Activated CD4-positive, alpha-beta T cell treated with anti-CD3 and anti-CD28 coated beads, Interleukin-2, amount 10 ng/mL, durations not matched to agents 7 days and 5 days (primary cell): ENCODE measurements around the gene TMEM196. TPM values are rescaled to one million over a fixed set of nuclear protein-coding genes. Genes with fewer than 3 reads are reported as not detected.

Experiments used
- CTCF ChIA-PET: fragments of 350-600 bp; sonication (Branson Sonifier 250); formaldehyde crosslinking; loops from one replicate; lab custom pipeline; 2021; ENCODE audit warnings: antibody characterized with exemption; lab: Charles Lee
- POLR2A ChIA-PET: fragments of 350-600 bp; sonication (Branson Sonifier 250); formaldehyde crosslinking; loops from one replicate; lab custom pipeline; 2021; ENCODE audit warnings: antibody characterized with exemption; lab: Charles Lee
- DNase-seq: peaks from one replicate; pipeline ENCODE4 v3.0.0-alpha.2; 2020
- H3K27ac Mint-ChIP-seq: one replicate; pipeline ENCODE4 v1.8.0; 2021; ENCODE audit warnings: mild to moderate bottlenecking, moderate library complexity, mixed read lengths
- H3K27me3 Mint-ChIP-seq: one replicate; pipeline ENCODE4 v1.8.0; 2021; ENCODE audit warnings: mixed read lengths
- H3K36me3 Mint-ChIP-seq: one replicate; pipeline ENCODE4 v1.8.0; 2021; ENCODE audit warnings: low read depth, mixed read lengths
- H3K4me1 Mint-ChIP-seq: one replicate; pipeline ENCODE4 v1.8.0; 2021; ENCODE audit warnings: mixed read lengths
- H3K4me3 Mint-ChIP-seq: one replicate; pipeline ENCODE4 v1.8.0; 2021; ENCODE audit warnings: mild to moderate bottlenecking, moderate library complexity, mixed read lengths
- H3K9me3 Mint-ChIP-seq: one replicate; pipeline ENCODE4 v1.8.0; 2021; ENCODE audit warnings: mixed read lengths
- total RNA-seq, 2 experiments: library from RNA; stranded (reverse); gene quantifications; one replicate each; pipeline ENCODE4 v1.2.3, GENCODE V29; 2021

The TMEM196 gene
- total RNA-seq, result not detected

GRCh38 chr7:19772841-19773760 lies at the start of gene TMEM196:
TMEM196 (minus strand) TSS chr7:19773617; CDS start chr7:19772696, 921 bp downstream.
- Mint-ChIP-seq H3K9me3 (no peaks in the 10 kb centered on the region), H3K36me3 (no peaks in the 10 kb centered on the region), H3K4me3 (no peak within 1 kb of the TSS), H3K27ac (no peak within 1 kb of the TSS), H3K27me3 (peaks cover 31% of the 10 kb centered on the region), H3K4me1 (peaks cover 6% of the 10 kb centered on the region)
- no peak for DNase-seq
- POLR2A ChIA-PET, result no interaction called here
- CTCF ChIA-PET, result no interaction called here

- Mint-ChIP-seq H3K4me3 (no peak overlapping the region), H3K27me3 (no peaks in the 10 kb centered on the region), H3K27ac (no peak overlapping the region), H3K4me1 (no peaks in the 10 kb centered on the region), H3K9me3 (no peaks in the 10 kb centered on the region), H3K36me3 (no peaks in the 10 kb centered on the region)
- DNase-seq, result no peak
- ChIA-PET CTCF (no interaction called here), POLR2A (no interaction called here)
Observed at GRCh38 chr7:19816128-19816527, 42.7 kb upstream of the TMEM196 start.

DNA sequence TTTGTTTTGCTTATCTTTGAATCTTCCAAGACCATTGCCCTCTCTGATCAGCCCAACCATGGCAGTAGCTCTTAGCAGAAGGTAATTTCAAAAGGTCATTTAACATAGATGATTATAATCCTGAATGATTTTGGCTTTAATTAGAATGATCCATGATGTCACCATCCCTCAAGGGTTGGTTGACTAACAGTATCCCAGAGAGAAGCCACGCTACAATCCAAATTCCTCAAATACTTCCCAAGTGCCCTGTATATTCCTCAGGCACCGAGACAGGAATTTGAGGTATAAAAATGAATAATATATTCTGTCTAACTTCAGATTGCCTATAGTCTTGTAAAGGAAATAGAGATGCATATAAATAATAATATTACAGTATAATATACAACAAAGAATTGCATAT lies 42.1 kb upstream of the TMEM196 start:
- Mint-ChIP-seq H3K4me1 (no peaks in the 10 kb centered on the region), H3K9me3 (no peaks in the 10 kb centered on the region), H3K27me3 (no peaks in the 10 kb centered on the region), H3K27ac (no peak overlapping the region), H3K36me3 (no peaks in the 10 kb centered on the region), H3K4me3 (no peak overlapping the region)
- POLR2A ChIA-PET, result no interaction called here
- DNase-seq, result no peak
- CTCF ChIA-PET, result no interaction called here

DNA sequence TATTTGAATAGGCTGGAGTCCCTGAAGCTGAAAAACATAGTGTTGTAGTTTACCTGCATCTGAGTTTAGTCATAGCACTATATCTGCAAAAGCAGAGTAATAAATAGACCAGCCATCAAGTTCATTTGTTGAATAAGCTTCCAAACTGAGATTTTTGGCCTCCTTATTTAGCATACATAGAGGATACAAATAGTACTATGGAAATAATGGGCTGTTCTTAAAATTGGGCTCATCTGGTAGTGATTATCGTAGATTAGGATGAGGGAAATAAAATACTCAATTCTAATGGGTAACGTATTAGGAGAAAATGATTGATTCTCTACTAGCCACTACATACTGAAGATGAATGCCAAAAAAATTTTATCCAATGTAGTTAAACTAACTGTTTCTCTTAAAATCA lies 41.4 kb upstream of the TMEM196 start:
- POLR2A ChIA-PET, result no interaction called here
- CTCF ChIA-PET, result no interaction called here
- Mint-ChIP-seq H3K36me3 (no peaks in the 10 kb centered on the region), H3K27me3 (no peaks in the 10 kb centered on the region), H3K27ac (no peak overlapping the region), H3K4me1 (no peaks in the 10 kb centered on the region), H3K9me3 (no peaks in the 10 kb centered on the region), H3K4me3 (no peak overlapping the region)
- DNase-seq, result no peak

- Mint-ChIP-seq H3K4me3 (no peak overlapping the region), H3K36me3 (no peaks in the 10 kb centered on the region), H3K9me3 (no peaks in the 10 kb centered on the region), H3K27me3 (no peaks in the 10 kb centered on the region), H3K4me1 (no peaks in the 10 kb centered on the region), H3K27ac (no peak overlapping the region)
- ChIA-PET POLR2A (no interaction called here), CTCF (no interaction called here)
- no peak for DNase-seq
Observed at GRCh38 chr7:19811386-19811785, 38.0 kb upstream of the TMEM196 start.

DNA sequence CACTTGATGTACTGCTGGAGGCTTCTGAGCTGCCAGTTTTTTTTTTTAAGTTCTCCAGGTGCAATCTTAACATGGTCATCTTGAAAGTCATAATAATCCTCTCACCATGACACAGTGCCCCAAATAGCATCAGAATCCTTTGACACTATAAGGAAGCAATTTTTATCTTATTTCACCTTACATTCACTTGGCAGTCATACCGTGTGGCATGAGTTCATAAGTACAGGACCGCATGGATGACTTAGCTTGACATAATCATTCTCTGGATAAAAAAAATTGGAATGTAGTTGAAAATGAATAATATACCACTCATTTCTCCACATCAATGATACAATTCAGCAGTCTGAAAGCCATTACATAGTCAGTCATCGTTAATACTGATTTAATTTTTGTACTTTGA lies 25.6 kb upstream of the TMEM196 start:
- no peak overlapping the region for H3K4me3 Mint-ChIP-seq
- no peaks in the 10 kb centered on the region for H3K4me1 Mint-ChIP-seq
- DNase-seq, result no peak
- CTCF ChIA-PET, result no interaction called here
- no peaks in the 10 kb centered on the region for H3K9me3 Mint-ChIP-seq
- H3K36me3 Mint-ChIP-seq, result no peaks in the 10 kb centered on the region
- POLR2A ChIA-PET, result no interaction called here
- H3K27me3 Mint-ChIP-seq, result no peaks in the 10 kb centered on the region
- no peak overlapping the region for H3K27ac Mint-ChIP-seq

DNA sequence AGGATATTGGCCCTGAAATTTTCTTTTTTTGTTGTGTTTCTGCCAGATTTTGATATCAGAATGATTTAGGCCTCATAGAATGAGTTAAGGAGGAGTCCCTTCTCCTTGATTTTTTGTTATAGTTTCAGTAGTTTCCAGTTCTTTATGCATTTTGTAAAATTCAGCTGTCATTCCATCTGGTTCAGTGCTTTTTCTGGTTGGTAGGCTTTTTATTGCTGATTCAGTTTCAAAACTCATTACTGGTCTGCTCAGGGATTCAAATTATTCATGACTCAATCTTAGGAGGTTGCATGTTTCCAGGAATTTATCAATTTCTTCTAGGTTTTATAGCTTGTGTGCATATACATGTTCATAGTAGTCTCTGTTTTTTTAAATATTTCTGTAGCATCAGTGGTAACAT lies 10.1 kb upstream of the TMEM196 start:
- Mint-ChIP-seq H3K27ac (no peak overlapping the region), H3K4me3 (no peak overlapping the region), H3K36me3 (no peaks in the 10 kb centered on the region), H3K27me3 (no peaks in the 10 kb centered on the region), H3K9me3 (no peaks in the 10 kb centered on the region), H3K4me1 (no peaks in the 10 kb centered on the region)
- no peak for DNase-seq
- CTCF ChIA-PET, result no interaction called here
- POLR2A ChIA-PET, result no interaction called here

GRCh38 chr7:19776981-19777380 lies 3.6 kb upstream of the TMEM196 start:
- ChIA-PET POLR2A (no interaction called here), CTCF (no interaction called here)
- DNase-seq, result no peak
- H3K9me3 Mint-ChIP-seq, result no peaks in the 10 kb centered on the region
- H3K27me3 Mint-ChIP-seq, result peaks cover 21% of the 10 kb centered on the region
- H3K36me3 Mint-ChIP-seq, result no peaks in the 10 kb centered on the region
- H3K27ac Mint-ChIP-seq, result no peak overlapping the region
- peaks cover 6% of the 10 kb centered on the region for H3K4me1 Mint-ChIP-seq
- H3K4me3 Mint-ChIP-seq, result no peak overlapping the region

- H3K27me3 Mint-ChIP-seq, result peaks cover 29% of the 10 kb centered on the region
- POLR2A ChIA-PET, result no interaction called here
- CTCF ChIA-PET, result no interaction called here
Observed at GRCh38 chr7:19775578-19775977, 2.2 kb upstream of the TMEM196 start.

GRCh38 chr7:19772306-19772705 lies 1.1 kb downstream of the TMEM196 start:
- Mint-ChIP-seq H3K36me3 (no peaks in the 10 kb centered on the region), H3K27me3 (peaks cover 31% of the 10 kb centered on the region), H3K4me3 (no peak overlapping the region), H3K9me3 (no peaks in the 10 kb centered on the region), H3K27ac (no peak overlapping the region), H3K4me1 (peaks cover 6% of the 10 kb centered on the region)
- no peak for DNase-seq
- ChIA-PET POLR2A (no interaction called here), CTCF (interaction anchor here (0.6 to 1.2 kb wide), 2 partner anchors 12 to 58 kb away, joined by 3 read pairs; no protein-coding TSS in a partner anchor)

More at GRCh38 chr7:19775578-19775977, 2.2 kb upstream of the TMEM196 start:
- Mint-ChIP-seq H3K4me3 (no peak overlapping the region), H3K9me3 (no peaks in the 10 kb centered on the region), H3K27ac (no peak overlapping the region), H3K36me3 (no peaks in the 10 kb centered on the region), H3K4me1 (peaks cover 6% of the 10 kb centered on the region)
- DNase-seq, result no peak

DNA sequence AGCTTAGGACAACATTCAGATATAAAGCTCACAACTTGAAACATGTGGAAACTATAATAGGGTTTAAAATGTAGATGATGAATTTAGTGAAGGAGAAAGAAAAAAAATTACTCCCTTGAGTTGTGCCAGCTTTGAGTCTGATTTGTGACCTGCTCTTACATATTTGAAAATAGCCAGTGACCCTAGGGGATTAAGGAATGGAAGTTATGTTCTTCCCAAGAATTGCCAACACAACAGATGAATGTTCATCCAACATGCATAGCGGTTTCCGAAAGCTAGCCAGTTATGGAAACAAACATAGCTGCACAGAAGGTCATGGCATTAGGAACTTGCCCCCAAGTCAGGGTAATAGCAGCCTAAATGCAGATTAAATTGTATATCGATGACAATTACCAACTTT lies 10.8 kb downstream of the TMEM196 start:
- no peaks in the 10 kb centered on the region for H3K36me3 Mint-ChIP-seq
- DNase-seq, result no peak
- ChIA-PET POLR2A (no interaction called here), CTCF (no interaction called here)
- H3K9me3 Mint-ChIP-seq, result no peaks in the 10 kb centered on the region
- no peak overlapping the region for H3K27ac Mint-ChIP-seq
- no peak overlapping the region for H3K4me3 Mint-ChIP-seq
- no peaks in the 10 kb centered on the region for H3K4me1 Mint-ChIP-seq
- peaks cover 3% of the 10 kb centered on the region for H3K27me3 Mint-ChIP-seq

DNA sequence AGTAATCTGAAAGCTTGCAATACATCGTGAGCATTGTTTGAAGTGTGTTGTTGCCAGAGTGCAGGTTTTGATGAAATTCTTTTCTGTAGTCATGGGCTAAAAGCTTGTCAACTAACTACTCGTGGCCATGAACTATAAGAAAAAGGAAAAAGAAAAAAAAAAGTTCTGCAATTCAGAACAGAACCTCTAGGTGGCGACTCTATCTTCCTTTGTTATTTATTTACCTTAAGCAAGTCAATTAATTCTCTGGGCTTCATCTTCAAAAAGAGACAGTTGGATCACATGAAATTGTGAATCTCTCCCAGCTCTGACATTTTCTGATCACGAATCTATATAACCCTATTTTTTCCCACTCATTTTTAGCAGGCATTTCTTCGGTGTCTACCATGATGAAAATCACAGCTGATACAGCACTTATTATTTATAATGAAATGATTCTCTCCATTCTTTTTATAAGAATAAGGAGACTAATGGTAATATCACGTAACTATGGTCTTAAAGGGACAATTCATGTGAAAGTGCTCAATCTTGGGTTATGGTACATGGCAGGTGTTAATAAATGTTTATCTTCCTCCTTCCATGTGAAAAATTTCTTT lies 18.8 kb downstream of the TMEM196 start:
- Mint-ChIP-seq H3K9me3 (no peaks in the 10 kb centered on the region), H3K27ac (no peak overlapping the region), H3K4me3 (no peak overlapping the region), H3K27me3 (peaks cover 5% of the 10 kb centered on the region), H3K4me1 (no peaks in the 10 kb centered on the region), H3K36me3 (no peaks in the 10 kb centered on the region)
- CTCF ChIA-PET, result no interaction called here
- POLR2A ChIA-PET, result no interaction called here
- DNase-seq, result no peak

DNA sequence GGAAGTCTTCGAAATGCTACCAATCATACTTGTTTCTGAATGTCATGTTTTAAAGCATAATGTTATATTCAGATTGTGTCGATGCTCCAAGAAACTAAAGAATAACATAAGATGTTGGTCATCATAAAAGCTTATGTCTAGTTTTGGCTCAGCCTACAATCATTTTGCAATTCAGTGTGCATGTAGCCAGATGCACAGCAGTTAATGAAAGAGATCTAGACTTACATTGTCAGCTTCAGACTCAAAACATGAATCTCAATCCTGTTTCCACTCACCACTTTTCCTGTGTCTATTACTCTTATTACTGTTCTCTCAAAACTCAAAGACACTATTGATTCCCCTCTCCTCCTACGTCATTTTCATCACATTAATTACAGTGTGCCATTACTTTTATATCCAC lies 21.4 kb downstream of the TMEM196 start:
- H3K27me3 Mint-ChIP-seq, result peaks cover 5% of the 10 kb centered on the region

More for the DNA sequence above, 21.4 kb downstream of the TMEM196 start:
- H3K9me3 Mint-ChIP-seq, result no peaks in the 10 kb centered on the region
- H3K4me3 Mint-ChIP-seq, result no peak overlapping the region
- POLR2A ChIA-PET, result no interaction called here
- H3K4me1 Mint-ChIP-seq, result no peaks in the 10 kb centered on the region
- H3K36me3 Mint-ChIP-seq, result no peaks in the 10 kb centered on the region
- DNase-seq, result no peak
- no peak overlapping the region for H3K27ac Mint-ChIP-seq
- CTCF ChIA-PET, result no interaction called here
